WTC11 (cell line): ENCODE results near the gene CAPZB. TPM values are rescaled to one million over a fixed set of nuclear protein-coding genes. Genes with fewer than 3 reads are reported as not detected.

ENCODE experiments used
- ATAC-seq: fragments of 200-7000 bp; cut with Tn5 transposase; 2 replicates; pipeline ENCODE4 v1.10.0; 2021; ENCODE audit warnings: mild to moderate bottlenecking, moderate library complexity
- CTCF ChIA-PET: fragments of 300-600 bp; sonication (Branson Sonifier 250); formaldehyde crosslinking; loops from one replicate; lab custom pipeline; 2021; ENCODE audit warnings: antibody characterized with exemption; lab: Charles Lee
- POLR2A ChIA-PET: fragments of 350-600 bp; sonication (Branson Sonifier 250); formaldehyde crosslinking; loops from one replicate; lab custom pipeline; 2021; ENCODE audit warnings: antibody characterized with exemption; lab: Charles Lee
- DNase-seq: peaks from one replicate; pipeline ENCODE4 v3.0.0; 2021; ENCODE audit warnings: low spot score
- H3K27ac Mint-ChIP-seq: 2 replicates; pipeline ENCODE4 v1.8.0; 2021; ENCODE audit warnings: mixed read lengths
- H3K27me3 Mint-ChIP-seq: 2 replicates; pipeline ENCODE4 v1.8.0; 2021; ENCODE audit warnings: low read depth, mild to moderate bottlenecking, moderate library complexity, mixed read lengths
- H3K36me3 Mint-ChIP-seq: 2 replicates; pipeline ENCODE4 v1.8.0; 2021; ENCODE audit warnings: mixed read lengths
- H3K4me1 Mint-ChIP-seq: 2 replicates; pipeline ENCODE4 v1.8.0; 2022; ENCODE audit warnings: mixed read lengths
- H3K4me3 Mint-ChIP-seq: 2 replicates; pipeline ENCODE4 v1.8.0; 2021; ENCODE audit warnings: mild to moderate bottlenecking, moderate library complexity, mixed read lengths
- H3K9me3 Mint-ChIP-seq: 2 replicates; pipeline ENCODE4 v1.8.0; 2021; ENCODE audit warnings: mixed read lengths
- ATF1 ChIP-seq: sonication (generic); formaldehyde crosslinking; IDR thresholded peaks from 2 replicates; pipeline ENCODE4 v1.8.1; 2023; ENCODE audit warnings: mild to moderate bottlenecking, moderate library complexity, missing genetic modification reagents
- ATF2 ChIP-seq: sonication (generic); formaldehyde crosslinking; IDR thresholded peaks from 2 replicates; pipeline ENCODE4 v1.8.1; 2022; ENCODE audit warnings: low read depth, missing genetic modification reagents, borderline replicate concordance
- ATF3 ChIP-seq: sonication (generic); formaldehyde crosslinking; conservative IDR thresholded peaks from 2 replicates; pipeline ENCODE4 v1.8.1; 2022; ENCODE audit warnings: mild to moderate bottlenecking, missing genetic modification reagents
- CREB1 ChIP-seq: sonication (generic); formaldehyde crosslinking; IDR thresholded peaks from 2 replicates; pipeline ENCODE4 v1.8.0; 2023; ENCODE audit warnings: mild to moderate bottlenecking, missing genetic modification reagents
- E2F4 ChIP-seq: sonication (generic); formaldehyde crosslinking; IDR thresholded peaks from 2 replicates; pipeline ENCODE4 v1.8.1; 2022; ENCODE audit warnings: low read depth, mild to moderate bottlenecking, moderate library complexity, missing genetic modification reagents, borderline replicate concordance
- E2F5 ChIP-seq: sonication (generic); formaldehyde crosslinking; IDR thresholded peaks from 2 replicates; pipeline ENCODE4 v1.8.1; 2022; ENCODE audit warnings: mild to moderate bottlenecking, moderate library complexity, missing genetic modification reagents
- ESRRA ChIP-seq: sonication (generic); formaldehyde crosslinking; IDR thresholded peaks from 2 replicates; pipeline ENCODE4 v1.8.1; 2022; ENCODE audit warnings: mild to moderate bottlenecking, missing genetic modification reagents, borderline replicate concordance
- FOXJ3 ChIP-seq: sonication (generic); formaldehyde crosslinking; IDR thresholded peaks from 2 replicates; pipeline ENCODE4 v1.9.0; 2021; ENCODE audit warnings: missing genetic modification reagents, mild to moderate bottlenecking, borderline replicate concordance
- FOXP4 ChIP-seq: sonication (generic); formaldehyde crosslinking; IDR thresholded peaks from 2 replicates; pipeline ENCODE4 v1.8.0; 2022; ENCODE audit warnings: mild to moderate bottlenecking, missing genetic modification reagents
- GABPB1 ChIP-seq: sonication (generic); formaldehyde crosslinking; IDR thresholded peaks from 2 replicates; pipeline ENCODE4 v1.8.1; 2023; ENCODE audit warnings: mild to moderate bottlenecking, missing genetic modification reagents
- IRF2 ChIP-seq: sonication (generic); formaldehyde crosslinking; IDR thresholded peaks from 2 replicates; pipeline ENCODE4 v1.8.0; 2022; ENCODE audit warnings: low read depth, missing genetic modification reagents, borderline replicate concordance
- JUN ChIP-seq: sonication (generic); formaldehyde crosslinking; IDR thresholded peaks from 2 replicates; pipeline ENCODE4 v1.8.0; 2023; ENCODE audit warnings: mild to moderate bottlenecking, missing genetic modification reagents
- KAT7 ChIP-seq: sonication (generic); formaldehyde crosslinking; IDR thresholded peaks from 2 replicates; pipeline ENCODE4 v1.8.1; 2023; ENCODE audit warnings: missing genetic modification reagents, mild to moderate bottlenecking, borderline replicate concordance
- MAX ChIP-seq: sonication (generic); formaldehyde crosslinking; IDR thresholded peaks from 2 replicates; pipeline ENCODE4 v1.8.0; 2022; ENCODE audit warnings: mild to moderate bottlenecking, missing genetic modification reagents
- NFYB ChIP-seq: sonication (generic); formaldehyde crosslinking; conservative IDR thresholded peaks from 2 replicates; pipeline ENCODE4 v1.8.0; 2022; ENCODE audit warnings: low read depth, missing genetic modification reagents
- NR3C1 ChIP-seq: sonication (generic); formaldehyde crosslinking; conservative IDR thresholded peaks from 2 replicates; pipeline ENCODE4 v1.8.1; 2023; ENCODE audit warnings: low read depth, mild to moderate bottlenecking, missing genetic modification reagents
- RELA ChIP-seq: sonication (generic); formaldehyde crosslinking; IDR thresholded peaks from 2 replicates; pipeline ENCODE4 v1.8.1; 2022; ENCODE audit warnings: missing genetic modification reagents, mild to moderate bottlenecking, borderline replicate concordance
- USF2 ChIP-seq: sonication (generic); formaldehyde crosslinking; IDR thresholded peaks from 2 replicates; pipeline ENCODE4 v1.8.1; 2023; ENCODE audit warnings: mild to moderate bottlenecking, missing genetic modification reagents, moderate library complexity
- ZNF138 ChIP-seq: sonication (generic); formaldehyde crosslinking; conservative IDR thresholded peaks from 2 replicates; pipeline ENCODE4 v1.8.1; 2022; ENCODE audit warnings: mild to moderate bottlenecking, moderate library complexity, missing genetic modification reagents
- ZNF263 ChIP-seq: sonication (generic); formaldehyde crosslinking; IDR thresholded peaks from 2 replicates; pipeline ENCODE4 v1.8.1; 2022; ENCODE audit warnings: low read depth, mild to moderate bottlenecking, moderate library complexity, missing genetic modification reagents
- ZNF281 ChIP-seq: sonication (generic); formaldehyde crosslinking; IDR thresholded peaks from 2 replicates; pipeline ENCODE4 v1.8.0; 2023; ENCODE audit warnings: mild to moderate bottlenecking, missing genetic modification reagents
- total RNA-seq: library from RNA; stranded (reverse); gene quantifications from 3 replicates; pipeline ENCODE4 v1.2.3, GENCODE V29; 2021

CAPZB gene
- total RNA-seq, 1 experiment from 2014 or later: 348 TPM

GRCh38 chr1:19369396-19370090 is 115.8 kb downstream of the CAPZB start:
- CTCF ChIA-PET: no interaction called here
- peak overlapping the region; percentile 78 for H3K27ac Mint-ChIP-seq
- POLR2A ChIA-PET: no interaction called here
- no peaks in the 10 kb centered on the region for H3K9me3 Mint-ChIP-seq
- no peak for ATAC-seq
- H3K27me3 Mint-ChIP-seq: no peaks in the 10 kb centered on the region
- TF ChIP-seq ATF1 (CRISPR knock-in tag) (no peak), CREB1 (CRISPR knock-in tag) (no peak), JUN (CRISPR knock-in tag) (no peak)
- no peak overlapping the region for H3K4me3 Mint-ChIP-seq
- no peaks in the 10 kb centered on the region; the same call in 1 of the 2 replicates for H3K36me3 Mint-ChIP-seq
- no peak for DNase-seq
- no peaks in the 10 kb centered on the region for H3K4me1 Mint-ChIP-seq

- no peak for DNase-seq
- TF ChIP-seq IRF2 (CRISPR knock-in tag) (no peak), GABPB1 (CRISPR knock-in tag) (no peak), ZNF263 (CRISPR knock-in tag) (no peak), CREB1 (CRISPR knock-in tag) (no peak), MAX (CRISPR knock-in tag) (no peak), ATF3 (CRISPR knock-in tag) (no peak)
- TF ChIP-seq, all 79 proteins: peak for 0
- Mint-ChIP-seq H3K36me3 (no peaks in the 10 kb centered on the region; the same call in 1 of the 2 replicates), H3K27ac (peak overlapping the region; percentile 70; the same call in 1 of the 2 replicates), H3K4me3 (no peak overlapping the region), H3K9me3 (no peaks in the 10 kb centered on the region), H3K27me3 (no peaks in the 10 kb centered on the region), H3K4me1 (no peaks in the 10 kb centered on the region)
- CTCF ChIA-PET: interaction anchor here (1.2 kb wide), 1 partner anchor 22 kb away, joined by 4 read pairs; no protein-coding TSS in a partner anchor
- ATAC-seq: no peak
- POLR2A ChIA-PET: no interaction called here
Measured at GRCh38 chr1:19368964-19369363, 116.4 kb downstream of the CAPZB start.

GRCh38 chr1:19368050-19368449 is 117.3 kb downstream of the CAPZB start:
- no peak overlapping the region for H3K27ac Mint-ChIP-seq
- no peaks in the 10 kb centered on the region for H3K9me3 Mint-ChIP-seq
- ATAC-seq (no peak), DNase-seq (no peak)
- H3K4me3 Mint-ChIP-seq: no peak overlapping the region
- no peaks in the 10 kb centered on the region for H3K27me3 Mint-ChIP-seq
- ChIA-PET POLR2A (no interaction called here), CTCF (interaction anchor here (1.2 kb wide), 1 partner anchor 23 kb away, joined by 4 read pairs; no protein-coding TSS in a partner anchor)
- no peaks in the 10 kb centered on the region for H3K4me1 Mint-ChIP-seq
- H3K36me3 Mint-ChIP-seq: no peaks in the 10 kb centered on the region; the same call in 1 of the 2 replicates
- TF ChIP-seq RELA (CRISPR knock-in tag) (no peak), ESRRA (CRISPR knock-in tag) (no peak), E2F5 (CRISPR knock-in tag) (no peak), USF2 (CRISPR knock-in tag) (no peak), ZNF138 (CRISPR knock-in tag) (no peak), FOXP4 (CRISPR knock-in tag) (no peak), NR3C1 (no peak), ATF2 (CRISPR knock-in tag) (no peak), KAT7 (no peak), ZNF281 (CRISPR knock-in tag) (no peak), NFYB (CRISPR knock-in tag) (no peak), FOXJ3 (CRISPR knock-in tag) (no peak), E2F4 (CRISPR knock-in tag) (no peak)
